ENCODE results near the gene IGF1R.
A peak's percentile ranks its signal among the peaks of the same experiment; 100 is the strongest.

- TF ChIP-seq CTCF (IDR thresholded peaks at IDR 0.05; ENCODE audit: insufficient read depth, low read length): no peak
- peak; percentile 55 for TF ChIP-seq REST (IDR thresholded peaks at IDR 0.05; ENCODE audit: insufficient replicate concordance, low read depth)
- TF ChIP-seq POLR2AphosphoS5 (IDR thresholded peaks at IDR 0.05; ENCODE audit: low read depth): peak; percentile 68
- peak; percentile 27; the same call in 1 of the 2 replicates for TF ChIP-seq GABPA (IDR thresholded peaks at IDR 0.05; ENCODE audit: low read depth)
- peak; percentile 74 for TF ChIP-seq SPI1 (IDR thresholded peaks at IDR 0.05; ENCODE audit: borderline replicate concordance, low read depth)
These were observed 225.3 kb downstream of the IGF1R start for GRCh38 chr15:98873441-98874218.
